ENCODE measurements around the gene ANKS3. TPM values are rescaled to one million over a fixed set of nuclear protein-coding genes. Genes with fewer than 3 reads are reported as not detected.

Gene ANKS3
- total RNA-seq, 4 donors from 2014 or later = 9.3 to 21.5 (median 13.2) TPM

GRCh38 chr16:4765511-4766474, 31.7 kb upstream of the ANKS3 start:
- TF ChIP-seq, protein P1, sequence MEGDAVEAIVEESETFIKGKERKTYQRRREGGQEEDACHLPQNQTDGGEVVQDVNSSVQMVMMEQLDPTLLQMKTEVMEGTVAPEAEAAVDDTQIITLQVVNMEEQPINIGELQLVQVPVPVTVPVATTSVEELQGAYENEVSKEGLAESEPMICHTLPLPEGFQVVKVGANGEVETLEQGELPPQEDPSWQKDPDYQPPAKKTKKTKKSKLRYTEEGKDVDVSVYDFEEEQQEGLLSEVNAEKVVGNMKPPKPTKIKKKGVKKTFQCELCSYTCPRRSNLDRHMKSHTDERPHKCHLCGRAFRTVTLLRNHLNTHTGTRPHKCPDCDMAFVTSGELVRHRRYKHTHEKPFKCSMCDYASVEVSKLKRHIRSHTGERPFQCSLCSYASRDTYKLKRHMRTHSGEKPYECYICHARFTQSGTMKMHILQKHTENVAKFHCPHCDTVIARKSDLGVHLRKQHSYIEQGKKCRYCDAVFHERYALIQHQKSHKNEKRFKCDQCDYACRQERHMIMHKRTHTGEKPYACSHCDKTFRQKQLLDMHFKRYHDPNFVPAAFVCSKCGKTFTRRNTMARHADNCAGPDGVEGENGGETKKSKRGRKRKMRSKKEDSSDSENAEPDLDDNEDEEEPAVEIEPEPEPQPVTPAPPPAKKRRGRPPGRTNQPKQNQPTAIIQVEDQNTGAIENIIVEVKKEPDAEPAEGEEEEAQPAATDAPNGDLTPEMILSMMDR (IDR thresholded peaks at IDR 0.05; ENCODE audit: low read depth) = no peak

GRCh38 chr16:4763791-4764190, 29.7 kb upstream of the ANKS3 start:
- TF ChIP-seq, protein P1 (IDR thresholded peaks at IDR 0.05; ENCODE audit: low read depth) = no peak

DNA sequence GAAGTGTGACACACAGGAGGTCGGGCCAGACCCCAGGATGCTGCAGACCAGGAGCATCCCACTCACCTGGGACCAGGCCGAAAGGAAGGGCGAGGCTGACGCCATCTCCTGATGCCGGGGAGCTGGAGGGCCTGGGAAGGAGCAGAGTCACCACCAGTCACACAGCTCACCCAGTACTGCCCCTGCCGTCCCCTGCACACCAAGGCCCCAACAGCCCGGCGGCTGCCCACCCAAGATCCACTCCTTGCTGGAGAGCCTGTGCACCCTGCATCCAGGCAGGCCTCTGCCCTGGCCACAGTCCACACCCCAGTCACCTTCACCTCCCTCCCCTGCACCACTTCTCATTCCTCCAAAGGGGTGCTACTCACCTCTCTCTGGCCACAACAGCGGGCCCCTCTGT, 28.1 kb upstream of the ANKS3 start:
- TF ChIP-seq, protein P1 (IDR thresholded peaks at IDR 0.05; ENCODE audit: low read depth) = no peak

- TF ChIP-seq, protein P1 (IDR thresholded peaks at IDR 0.05; ENCODE audit: low read depth) = no peak
Observed at GRCh38 chr16:4760221-4760910, 26.3 kb upstream of the ANKS3 start.

DNA sequence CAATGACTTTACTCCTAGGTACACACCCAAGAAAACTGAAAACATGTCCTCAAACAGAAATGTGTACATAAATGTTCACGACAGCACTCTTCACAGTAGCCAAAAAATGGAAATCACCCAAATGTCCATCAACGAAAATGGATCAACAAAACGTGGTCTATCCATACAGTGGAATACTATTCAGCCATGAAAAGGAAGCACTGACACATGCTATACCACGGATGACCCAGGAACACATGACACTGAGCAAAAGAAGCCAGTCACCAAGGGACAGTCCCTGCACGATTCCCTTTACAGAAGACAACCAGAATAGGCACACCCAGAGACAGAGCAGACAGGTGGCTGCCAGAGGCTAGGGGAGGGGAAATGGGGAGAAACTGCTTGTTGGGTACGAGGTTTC, 21.6 kb upstream of the ANKS3 start:
- TF ChIP-seq, protein P1 (IDR thresholded peaks at IDR 0.05; ENCODE audit: low read depth) = no peak

DNA sequence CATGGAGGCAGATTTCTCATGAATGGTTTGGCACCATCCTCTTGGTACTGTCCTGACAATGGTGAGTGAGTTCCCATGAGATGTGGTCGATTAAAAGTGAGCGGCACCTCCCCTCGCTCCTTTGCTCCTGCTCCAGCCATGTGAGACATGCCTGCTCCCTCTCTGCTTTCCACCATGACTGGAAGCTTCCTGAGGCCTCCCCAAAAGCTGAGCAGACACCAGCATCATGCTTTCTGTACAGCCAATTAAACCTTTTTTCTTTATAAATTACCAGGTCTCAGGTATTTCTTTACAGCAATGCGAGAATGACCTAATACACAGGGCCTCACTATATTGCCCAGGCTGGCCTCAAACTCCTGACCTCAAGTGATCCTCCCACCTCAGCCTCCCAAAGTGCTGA, 20.8 kb upstream of the ANKS3 start:
- TF ChIP-seq, protein P1 (IDR thresholded peaks at IDR 0.05; ENCODE audit: low read depth) = no peak

DNA sequence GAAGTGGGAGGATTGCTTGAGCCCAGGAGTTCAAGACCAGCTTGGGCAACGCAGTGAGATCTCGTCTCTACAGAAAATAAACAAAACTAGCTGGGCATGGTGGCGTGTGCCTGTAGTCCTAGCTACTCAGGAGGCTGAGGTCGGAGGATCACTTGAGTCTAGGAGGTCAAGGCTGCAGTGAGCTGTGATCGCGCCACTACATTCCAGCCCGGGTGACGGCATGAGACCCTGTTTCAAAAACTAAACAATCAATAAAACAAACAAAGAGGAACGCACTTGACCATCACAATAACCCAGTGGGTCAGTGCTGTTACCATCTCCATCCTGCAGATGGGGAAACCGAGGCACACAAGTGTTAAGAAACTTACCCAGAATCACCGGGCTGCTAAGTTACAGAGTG, 19.2 kb upstream of the ANKS3 start:
- TF ChIP-seq, protein P1 (IDR thresholded peaks at IDR 0.05; ENCODE audit: low read depth) = no peak
